Liver (tissue), 9 donors: ENCODE measurements around the gene NDUFAF8. TPM values are rescaled to one million over a fixed set of nuclear protein-coding genes. Genes with fewer than 3 reads are reported as not detected.

Source experiments
- DNase-seq: peaks from one replicate; pipeline ENCODE4 v3.0.0-alpha.2; 2017; ENCODE audit warnings: low spot score
- H3K27ac ChIP-seq, 2 donors: one replicate each; pipeline ENCODE4 v1.7.0; 2013; ENCODE audit warnings: inconsistent platforms in 2 of 2, low read length in 2 of 2, control low read depth in 1 of 2, low read depth in 1 of 2, mild to moderate bottlenecking in 1 of 2
- H3K27me3 ChIP-seq, 4 donors: one replicate each; pipeline versions ENCODE4 v1.6.1 to v1.7.0; 2013; ENCODE audit warnings: low read length in 3 of 4, inconsistent platforms in 1 of 4, mild to moderate bottlenecking in 1 of 4, moderate library complexity in 1 of 4; ENCODE audit not compliant: control insufficient read depth in 4 of 4, insufficient read depth in 4 of 4
- H3K36me3 ChIP-seq, 4 donors: one replicate each; pipeline versions ENCODE4 v1.6.1 to v1.7.0; 2013; ENCODE audit warnings: low read length in 3 of 4, mild to moderate bottlenecking in 3 of 4, low read depth in 1 of 4, moderate library complexity in 1 of 4; ENCODE audit not compliant: control insufficient read depth in 4 of 4, insufficient read depth in 3 of 4
- H3K4me1 ChIP-seq, 4 donors: one replicate each; pipeline versions ENCODE4 v1.6.1 to v1.7.0; 2013; ENCODE audit warnings: low read length in 3 of 4, mild to moderate bottlenecking in 3 of 4, moderate library complexity in 1 of 4; ENCODE audit not compliant: control insufficient read depth in 4 of 4, insufficient read depth in 4 of 4
- H3K4me3 ChIP-seq, 3 donors: one replicate each; pipeline versions ENCODE4 v1.6.1 to v1.7.0; 2013; ENCODE audit warnings: low read length in 3 of 3, control low read depth in 1 of 3, low read depth in 1 of 3, mild to moderate bottlenecking in 1 of 3
- H3K9ac ChIP-seq, 2 donors: one replicate each; pipeline ENCODE4 v1.7.0; 2013; ENCODE audit warnings: low read length in 2 of 2, mild to moderate bottlenecking in 2 of 2, moderate library complexity in 2 of 2, control low read depth in 1 of 2, low read depth in 1 of 2
- H3K9me3 ChIP-seq, 4 donors: one replicate each; pipeline versions ENCODE4 v1.6.1 to v1.7.0; 2013; ENCODE audit warnings: low read length in 3 of 4; ENCODE audit not compliant: control insufficient read depth in 4 of 4
- EGR1 ChIP-seq, 2 donors: IDR thresholded peaks; 2 replicates each; pipeline ENCODE4 v1.6.1; 2016 to 2018; ENCODE audit warnings: antibody characterized with exemption in 2 of 2, low read depth in 2 of 2
- FOXA1 ChIP-seq: IDR thresholded peaks from 2 replicates; pipeline ENCODE4 v1.6.1; 2016; ENCODE audit warnings: antibody characterized with exemption
- FOXA2 ChIP-seq: IDR thresholded peaks from 2 replicates; pipeline ENCODE4 v1.6.1; 2016; ENCODE audit warnings: antibody characterized with exemption
- HNF4A ChIP-seq, 2 donors: conservative IDR thresholded peaks; 2 replicates each; pipeline ENCODE4 v1.6.1; 2016; ENCODE audit warnings: antibody characterized with exemption in 2 of 2, mild to moderate bottlenecking in 2 of 2
- JUND ChIP-seq, 2 donors: IDR thresholded peaks; 2 replicates each; pipeline ENCODE4 v1.6.1; 2016; ENCODE audit warnings: antibody characterized with exemption in 2 of 2
- MAX ChIP-seq: IDR thresholded peaks from 2 replicates; pipeline ENCODE4 v1.6.1; 2016; ENCODE audit warnings: antibody characterized with exemption
- NR2F2 ChIP-seq: IDR thresholded peaks from 2 replicates; pipeline ENCODE4 v1.6.1; 2016; ENCODE audit warnings: antibody characterized with exemption
- RXRA ChIP-seq, 2 donors: IDR thresholded peaks; 2 replicates each; pipeline ENCODE4 v1.6.1; 2017 to 2018; ENCODE audit warnings: antibody characterized with exemption in 2 of 2, mild to moderate bottlenecking in 1 of 2
- TAF1 ChIP-seq: conservative IDR thresholded peaks from 2 replicates; pipeline ENCODE4 v1.6.1; 2016; ENCODE audit warnings: antibody characterized with exemption, mild to moderate bottlenecking
- YY1 ChIP-seq: IDR thresholded peaks from 2 replicates; pipeline ENCODE4 v1.6.1; 2016; ENCODE audit warnings: antibody characterized with exemption, mild to moderate bottlenecking
- WGBS: extraction: QIAGEN DNeasy Blood & Tissue Kit; methylation state at CpG from one replicate; pipeline ENCODE4 v1.1.7; 2013; 5-methylcytosine and 5-hydroxymethylcytosine counted together
- polyA plus RNA-seq, 2 donors: library from polyadenylated mRNA; stranded (reverse) in 1 of 2; unstranded in 1 of 2; fragments of 200-250 nt in 1 of 2; fragments of >200 nt in 1 of 2; fragmentation: Nextera tagmentation in 1 of 2; extraction: Ambion mirVana in 1 of 2; gene quantifications; one replicate each; pipeline versions ENCODE4 v1.2.1 to v1.2.3, GENCODE V29; 2013 to 2015
- total RNA-seq, 2 donors: library from RNA; depleted of rRNA; stranded (reverse); fragments of >200 nt; gene quantifications; one replicate each; pipeline ENCODE4 v1.2.3, GENCODE V29; 2014
- TF ChIP-seq, protein P1 (sequence below): IDR thresholded peaks from 2 replicates; pipeline ENCODE4 v1.6.1; 2016; ENCODE audit warnings: antibody characterized with exemption
- TF ChIP-seq, protein P2 (sequence below): fragments of 150-350 bp; IDR thresholded peaks from 2 replicates; pipeline ENCODE4 v1.5.1; 2017; ENCODE audit warnings: improper control_type of control experiment, low read depth, low read length; ENCODE audit not compliant: missing input control
- TF ChIP-seq, protein P3 (sequence below): IDR thresholded peaks from 2 replicates; pipeline ENCODE4 v1.6.1; 2016; ENCODE audit warnings: antibody characterized with exemption
- donor health status: healthy.
- donor health status: healthy.
- donor health status: healthy.
- donor health status: healthy.
- donor health status: healthy.

Gene NDUFAF8
- total and polyA plus RNA-seq, 4 donors: 8.3 to 67.4 (median 15.5) TPM

DNA sequence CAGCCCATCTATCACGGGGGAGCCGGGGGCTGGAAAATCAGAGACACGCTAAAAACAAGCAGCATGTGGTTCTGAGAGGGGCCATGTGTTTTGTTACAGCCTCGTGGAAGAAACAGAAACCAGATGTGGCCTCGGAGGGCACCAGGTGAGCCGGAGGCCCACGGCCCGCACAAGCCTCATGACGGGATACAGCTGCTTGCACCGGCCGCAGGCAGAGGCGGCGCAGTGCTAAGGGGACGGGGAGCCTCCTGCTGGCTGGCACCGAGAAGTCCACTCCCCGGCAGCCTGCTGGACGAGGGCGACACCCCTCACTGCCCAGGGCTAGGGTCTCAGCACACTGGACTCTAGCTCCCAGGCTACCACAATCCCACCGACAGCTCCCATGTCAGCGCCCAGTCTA lies 19.2 kb downstream of the NDUFAF8 start:
- Histone ChIP-seq H3K27ac (no peak overlapping the region), H3K4me3 (no peak overlapping the region), H3K9me3 (no peaks in the 10 kb centered on the region), H3K27me3 (no peaks in the 10 kb centered on the region), H3K4me1 (peaks cover 0 to under 1% (median 0%) of the 10 kb centered on the region in 4 donors), H3K9ac (no peak overlapping the region), H3K36me3 (peaks cover 9 to 54% (median 15%) of the 10 kb centered on the region in 4 donors)
- TF ChIP-seq, protein P1, sequence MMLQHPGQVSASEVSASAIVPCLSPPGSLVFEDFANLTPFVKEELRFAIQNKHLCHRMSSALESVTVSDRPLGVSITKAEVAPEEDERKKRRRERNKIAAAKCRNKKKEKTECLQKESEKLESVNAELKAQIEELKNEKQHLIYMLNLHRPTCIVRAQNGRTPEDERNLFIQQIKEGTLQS: no peak
- TF ChIP-seq HNF4A (conservative IDR thresholded peaks at IDR 0.05) (no peak), MAX (no peak), FOXA1 (no peak), YY1 (no peak), JUND (IDR thresholded peaks at IDR 0.05) (no peak), NR2F2 (no peak), FOXA2 (no peak)
- TF ChIP-seq, protein P2, sequence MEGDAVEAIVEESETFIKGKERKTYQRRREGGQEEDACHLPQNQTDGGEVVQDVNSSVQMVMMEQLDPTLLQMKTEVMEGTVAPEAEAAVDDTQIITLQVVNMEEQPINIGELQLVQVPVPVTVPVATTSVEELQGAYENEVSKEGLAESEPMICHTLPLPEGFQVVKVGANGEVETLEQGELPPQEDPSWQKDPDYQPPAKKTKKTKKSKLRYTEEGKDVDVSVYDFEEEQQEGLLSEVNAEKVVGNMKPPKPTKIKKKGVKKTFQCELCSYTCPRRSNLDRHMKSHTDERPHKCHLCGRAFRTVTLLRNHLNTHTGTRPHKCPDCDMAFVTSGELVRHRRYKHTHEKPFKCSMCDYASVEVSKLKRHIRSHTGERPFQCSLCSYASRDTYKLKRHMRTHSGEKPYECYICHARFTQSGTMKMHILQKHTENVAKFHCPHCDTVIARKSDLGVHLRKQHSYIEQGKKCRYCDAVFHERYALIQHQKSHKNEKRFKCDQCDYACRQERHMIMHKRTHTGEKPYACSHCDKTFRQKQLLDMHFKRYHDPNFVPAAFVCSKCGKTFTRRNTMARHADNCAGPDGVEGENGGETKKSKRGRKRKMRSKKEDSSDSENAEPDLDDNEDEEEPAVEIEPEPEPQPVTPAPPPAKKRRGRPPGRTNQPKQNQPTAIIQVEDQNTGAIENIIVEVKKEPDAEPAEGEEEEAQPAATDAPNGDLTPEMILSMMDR: no peak
- DNase-seq: no peak
- WGBS: 96% methylated on average over 20 of the region's 20 CpGs

GRCh38 chr17:81259058-81259605 lies 20.0 kb downstream of the NDUFAF8 start:
- Histone ChIP-seq H3K9me3 (no peaks in the 10 kb centered on the region), H3K4me3 (no peak overlapping the region), H3K4me1 (no peaks in the 10 kb centered on the region), H3K9ac (no peak overlapping the region), H3K36me3 (peaks cover 9 to 62% (median 22%) of the 10 kb centered on the region in 4 donors), H3K27me3 (no peaks in the 10 kb centered on the region), H3K27ac (no peak overlapping the region)
- no peak for DNase-seq
- TF ChIP-seq NR2F2: no peak
- TF ChIP-seq RXRA (IDR thresholded peaks at IDR 0.05): no peak
- TF ChIP-seq JUND (IDR thresholded peaks at IDR 0.05): no peak
- TF ChIP-seq, protein P3, sequence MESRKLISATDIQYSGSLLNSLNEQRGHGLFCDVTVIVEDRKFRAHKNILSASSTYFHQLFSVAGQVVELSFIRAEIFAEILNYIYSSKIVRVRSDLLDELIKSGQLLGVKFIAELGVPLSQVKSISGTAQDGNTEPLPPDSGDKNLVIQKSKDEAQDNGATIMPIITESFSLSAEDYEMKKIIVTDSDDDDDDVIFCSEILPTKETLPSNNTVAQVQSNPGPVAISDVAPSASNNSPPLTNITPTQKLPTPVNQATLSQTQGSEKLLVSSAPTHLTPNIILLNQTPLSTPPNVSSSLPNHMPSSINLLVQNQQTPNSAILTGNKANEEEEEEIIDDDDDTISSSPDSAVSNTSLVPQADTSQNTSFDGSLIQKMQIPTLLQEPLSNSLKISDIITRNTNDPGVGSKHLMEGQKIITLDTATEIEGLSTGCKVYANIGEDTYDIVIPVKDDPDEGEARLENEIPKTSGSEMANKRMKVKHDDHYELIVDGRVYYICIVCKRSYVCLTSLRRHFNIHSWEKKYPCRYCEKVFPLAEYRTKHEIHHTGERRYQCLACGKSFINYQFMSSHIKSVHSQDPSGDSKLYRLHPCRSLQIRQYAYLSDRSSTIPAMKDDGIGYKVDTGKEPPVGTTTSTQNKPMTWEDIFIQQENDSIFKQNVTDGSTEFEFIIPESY: no peak
- TF ChIP-seq, protein P2: no peak
- TF ChIP-seq TAF1: no peak
- no peak for TF ChIP-seq FOXA1
- no peak for TF ChIP-seq MAX
- TF ChIP-seq EGR1 (IDR thresholded peaks at IDR 0.05; ENCODE audit: low read depth in 2 of 2): no peak
- WGBS: 95% methylated on average over 23 of the region's 23 CpGs
